Fibroblast of the aortic adventitia (primary cell): Measurements from ENCODE around the gene NIPA2. TPM values are rescaled to one million over a fixed set of nuclear protein-coding genes. Genes with fewer than 3 reads are reported as not detected.
"Not testable (repeated sequence)": the region's sequence is repeated elsewhere in the genome, so short reads cannot be mapped to it uniquely, and the experiment has no call there.

Experiments used
- DNase-seq: peaks from one replicate; pipeline ENCODE4 v3.0.0-alpha.2; 2010; ENCODE audit warnings: low read depth
- H3K4me3 ChIP-seq: 2 replicates; pipeline ENCODE4 v1.5.1; 2011; ENCODE audit warnings: low read depth, mild to moderate bottlenecking, control low read depth, low read length, moderate library complexity
- total RNA-seq: library from RNA; depleted of rRNA; stranded (reverse); fragments of >200 nt; gene quantifications from 2 replicates; pipeline ENCODE4 v1.2.3, GENCODE V29; 2012; ENCODE audit warnings: low replicate concordance
- TF ChIP-seq, protein P1 (sequence below): IDR thresholded peaks from 2 replicates; pipeline ENCODE4 v1.5.1; 2011; ENCODE audit warnings: mild to moderate bottlenecking, low read length, control low read depth, inconsistent platforms; ENCODE audit not compliant: insufficient read depth

NIPA2 gene
- total RNA-seq: 74.7 and 75.3 TPM in 2 replicates

- TF ChIP-seq, protein P1, sequence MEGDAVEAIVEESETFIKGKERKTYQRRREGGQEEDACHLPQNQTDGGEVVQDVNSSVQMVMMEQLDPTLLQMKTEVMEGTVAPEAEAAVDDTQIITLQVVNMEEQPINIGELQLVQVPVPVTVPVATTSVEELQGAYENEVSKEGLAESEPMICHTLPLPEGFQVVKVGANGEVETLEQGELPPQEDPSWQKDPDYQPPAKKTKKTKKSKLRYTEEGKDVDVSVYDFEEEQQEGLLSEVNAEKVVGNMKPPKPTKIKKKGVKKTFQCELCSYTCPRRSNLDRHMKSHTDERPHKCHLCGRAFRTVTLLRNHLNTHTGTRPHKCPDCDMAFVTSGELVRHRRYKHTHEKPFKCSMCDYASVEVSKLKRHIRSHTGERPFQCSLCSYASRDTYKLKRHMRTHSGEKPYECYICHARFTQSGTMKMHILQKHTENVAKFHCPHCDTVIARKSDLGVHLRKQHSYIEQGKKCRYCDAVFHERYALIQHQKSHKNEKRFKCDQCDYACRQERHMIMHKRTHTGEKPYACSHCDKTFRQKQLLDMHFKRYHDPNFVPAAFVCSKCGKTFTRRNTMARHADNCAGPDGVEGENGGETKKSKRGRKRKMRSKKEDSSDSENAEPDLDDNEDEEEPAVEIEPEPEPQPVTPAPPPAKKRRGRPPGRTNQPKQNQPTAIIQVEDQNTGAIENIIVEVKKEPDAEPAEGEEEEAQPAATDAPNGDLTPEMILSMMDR: no peak
These were observed at the start of gene NIPA2 for GRCh38 chr15:22838292-22839042. TSS of gene NIPA2 (plus strand) at chr15:22838666. CDS start at chr15:22851732, 13,066 bp downstream.

DNA sequence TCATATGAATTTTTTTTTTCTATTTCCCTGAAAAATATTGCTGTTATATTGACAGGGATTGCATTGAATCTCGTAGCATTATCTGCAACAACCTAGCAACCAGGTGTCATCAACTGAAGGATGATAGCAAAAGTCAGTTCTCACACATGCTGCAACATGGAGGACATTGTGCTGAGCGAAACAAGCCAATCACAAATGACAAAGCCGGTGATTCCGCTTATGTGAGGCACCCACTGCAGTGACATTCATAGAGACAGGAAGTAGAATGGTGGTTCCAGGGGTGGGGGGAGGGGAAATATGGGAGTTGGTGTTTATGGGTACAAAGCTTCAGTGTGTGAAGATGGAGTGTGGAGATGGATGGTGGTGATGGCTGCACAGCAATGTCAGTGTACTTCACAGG is 44.4 kb upstream of the NIPA2 start:
- DNase-seq: no peak
- no peak overlapping the region for H3K4me3 ChIP-seq
- TF ChIP-seq, protein P1: no peak

More at GRCh38 chr15:22838292-22839042, at the start of gene NIPA2:
- DNase-seq: peak; percentile 98
- H3K4me3 ChIP-seq: peak within 1 kb of the TSS; percentile 74

- TF ChIP-seq, protein P1: no peak
- DNase-seq: no peak
- no peak overlapping the region for H3K4me3 ChIP-seq
These were observed 43.8 kb upstream of the NIPA2 start for GRCh38 chr15:22794621-22795167.

DNA sequence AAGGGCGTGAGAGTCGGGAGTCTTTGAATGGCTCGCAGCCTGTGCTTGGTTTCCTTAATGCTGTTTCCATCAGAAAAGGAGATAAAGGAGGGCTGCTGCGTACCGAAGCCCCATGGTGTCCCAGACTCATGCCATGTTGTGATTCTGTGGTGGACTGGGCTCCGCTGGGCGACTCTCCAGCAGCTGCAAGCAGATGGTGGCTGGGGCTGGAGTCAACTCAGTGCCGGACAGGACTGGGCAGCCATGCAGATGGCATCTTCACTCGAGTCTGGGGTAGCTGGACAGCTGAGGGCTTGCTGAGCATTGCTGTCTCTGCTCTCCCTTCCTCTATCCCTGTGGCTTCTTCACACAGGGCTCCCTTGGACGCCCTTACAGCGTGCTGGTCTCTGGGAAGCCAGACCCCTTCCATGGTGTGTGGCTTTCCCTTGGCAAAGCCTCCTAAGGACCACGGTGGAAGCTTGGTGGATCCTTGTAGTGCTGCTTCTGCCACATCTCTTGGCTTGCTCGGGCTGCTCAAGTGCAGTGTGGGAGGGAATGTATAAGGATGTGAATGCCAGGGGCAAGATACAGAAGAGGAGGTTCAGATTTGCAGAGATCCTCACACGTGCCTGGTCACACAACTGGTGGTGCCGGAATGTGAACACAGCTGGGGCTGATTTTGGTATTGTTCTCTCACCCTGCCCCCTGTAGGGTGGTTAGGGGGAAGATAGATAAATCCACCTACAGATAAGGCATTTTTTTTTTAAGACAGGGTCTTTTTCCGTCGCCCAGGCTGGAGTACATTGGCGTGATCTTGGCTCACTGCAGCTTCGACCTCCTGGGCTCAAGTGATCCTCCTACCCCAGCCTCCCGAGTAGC is 43.0 kb upstream of the NIPA2 start:
- no peak overlapping the region for H3K4me3 ChIP-seq
- TF ChIP-seq, protein P1: no peak
- no peak for DNase-seq

DNA sequence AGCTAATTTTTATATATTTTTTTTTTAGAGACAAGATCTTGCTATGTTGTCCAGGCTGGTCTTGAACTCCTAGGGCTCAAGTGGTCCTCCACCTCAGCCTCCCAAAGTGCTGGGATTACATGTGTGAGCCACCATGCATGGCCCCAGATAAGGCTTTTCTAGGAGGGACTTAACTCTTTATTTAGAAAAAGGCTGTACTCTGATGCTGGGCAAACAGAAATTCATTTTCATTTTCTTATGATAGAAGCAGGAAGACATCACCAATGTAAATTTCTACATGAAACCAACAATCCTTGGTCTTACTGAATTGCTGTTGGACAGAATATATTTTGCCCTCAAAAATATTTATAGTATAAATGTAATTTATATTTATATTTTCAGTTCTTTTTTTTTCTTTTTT is 42.4 kb upstream of the NIPA2 start:
- H3K4me3 ChIP-seq: no peak overlapping the region
- DNase-seq: no peak
- TF ChIP-seq, protein P1: no peak

- no peak overlapping the region for H3K4me3 ChIP-seq
- TF ChIP-seq, protein P1: no peak
- no peak for DNase-seq
These were observed 38.6 kb upstream of the NIPA2 start for GRCh38 chr15:22799902-22800301.

GRCh38 chr15:22803006-22803405 is 35.5 kb upstream of the NIPA2 start:
- not testable (repeated sequence) for H3K4me3 ChIP-seq, DNase-seq
